Mesenchymal stem cell (in vitro differentiated cells and primary cell): ENCODE results near the gene FCHO2.
A peak's percentile ranks its signal among the peaks of the same experiment; 100 is the strongest.
"Not testable (repeated sequence)": the region's sequence is repeated elsewhere in the genome, so short reads cannot be mapped to it uniquely, and the experiment has no call there.

ENCODE experiments used
- DNase-seq: peaks from one replicate; pipeline ENCODE4 v3.0.0-alpha.2; 2013
- H2AFZ ChIP-seq: one replicate; pipeline ENCODE4 v1.6.1; 2013; ENCODE audit warnings: low read depth, mild to moderate bottlenecking, control low read depth, inconsistent platforms, low read length, moderate library complexity
- H2AK5ac ChIP-seq: 2 replicates; pipeline ENCODE4 v1.6.1; 2013; ENCODE audit warnings: low read length, moderate library complexity, mild to moderate bottlenecking, inconsistent platforms; ENCODE audit not compliant: severe bottlenecking
- H2BK120ac ChIP-seq: one replicate; pipeline ENCODE4 v1.6.1; 2013; ENCODE audit warnings: low read depth, mild to moderate bottlenecking, inconsistent platforms, low read length, moderate library complexity
- H2BK12ac ChIP-seq, 2 experiments: one replicate each; pipeline ENCODE4 v1.6.1; 2013; ENCODE audit warnings: inconsistent platforms in 2 of 2, low read length in 2 of 2, mild to moderate bottlenecking in 2 of 2, moderate library complexity in 2 of 2, control low read depth in 1 of 2
- H2BK15ac ChIP-seq: one replicate; pipeline ENCODE4 v1.6.1; 2013; ENCODE audit warnings: mild to moderate bottlenecking, low read depth, inconsistent platforms; ENCODE audit not compliant: poor library complexity, severe bottlenecking
- H2BK5ac ChIP-seq: 2 replicates; pipeline ENCODE4 v1.6.1; 2013; ENCODE audit warnings: low read depth, mild to moderate bottlenecking, low read length, control low read depth, inconsistent platforms; ENCODE audit not compliant: poor library complexity, severe bottlenecking
- H3K14ac ChIP-seq, 2 experiments: one replicate each; pipeline ENCODE4 v1.6.1; 2013; ENCODE audit warnings: inconsistent platforms in 2 of 2, low read length in 2 of 2, control low read depth in 1 of 2, mild to moderate bottlenecking in 1 of 2, moderate library complexity in 1 of 2
- H3K18ac ChIP-seq, 2 experiments: one replicate each; pipeline ENCODE4 v1.6.1; 2013; ENCODE audit warnings: inconsistent platforms in 2 of 2, low read length in 2 of 2, control low read depth in 1 of 2, low read depth in 1 of 2, mild to moderate bottlenecking in 1 of 2
- H3K23ac ChIP-seq, 2 experiments: one replicate each; pipeline ENCODE4 v1.6.1; 2013; ENCODE audit warnings: inconsistent platforms in 2 of 2, low read length in 2 of 2, mild to moderate bottlenecking in 2 of 2, moderate library complexity in 2 of 2, control low read depth in 1 of 2
- H3K27ac ChIP-seq: 2 replicates; pipeline ENCODE4 v1.5.1; 2013; ENCODE audit warnings: mild to moderate bottlenecking, moderate library complexity, low read length, control low read depth, inconsistent platforms; ENCODE audit not compliant: poor library complexity, severe bottlenecking
- H3K27me3 ChIP-seq, 2 experiments: 2 replicates each; pipeline versions ENCODE4 v1.6.1 to v1.7.0; 2013; ENCODE audit warnings: low read length in 2 of 2, mild to moderate bottlenecking in 2 of 2, moderate library complexity in 2 of 2, control low read depth in 1 of 2, inconsistent platforms in 1 of 2; ENCODE audit not compliant: control insufficient read depth in 1 of 2, insufficient read depth in 1 of 2
- H3K36me3 ChIP-seq, 2 experiments: 2 replicates each; pipeline versions ENCODE4 v1.6.1 to v1.7.0; 2013; ENCODE audit warnings: low read length in 2 of 2, control low read depth in 1 of 2, inconsistent platforms in 1 of 2, low read depth in 1 of 2, mild to moderate bottlenecking in 1 of 2; ENCODE audit not compliant: insufficient read depth in 2 of 2, control insufficient read depth in 1 of 2
- H3K4ac ChIP-seq, 2 experiments: one replicate each; pipeline ENCODE4 v1.6.1; 2013; ENCODE audit warnings: inconsistent platforms in 2 of 2, low read length in 2 of 2, mild to moderate bottlenecking in 2 of 2, moderate library complexity in 2 of 2, control low read depth in 1 of 2, low read depth in 1 of 2
- H3K4me1 ChIP-seq: 2 replicates; pipeline ENCODE4 v1.6.1; 2013; ENCODE audit warnings: low read depth, low read length, control low read depth; ENCODE audit not compliant: control insufficient read depth, insufficient read depth
- H3K4me2 ChIP-seq: 2 replicates; pipeline ENCODE4 v1.6.1; 2013; ENCODE audit warnings: low read length, mild to moderate bottlenecking, inconsistent platforms; ENCODE audit not compliant: poor library complexity, severe bottlenecking
- H3K4me3 ChIP-seq, 2 experiments: 2 replicates each; pipeline versions ENCODE4 v1.5.1 to v1.7.0; 2013; ENCODE audit warnings: low read length in 2 of 2, mild to moderate bottlenecking in 2 of 2, control low read depth in 1 of 2, low read depth in 1 of 2; ENCODE audit not compliant: insufficient read depth in 1 of 2
- H3K79me1 ChIP-seq: replicated peaks from 2 replicates; pipeline ENCODE4 v1.6.1; 2013; ENCODE audit warnings: mild to moderate bottlenecking, control low read depth, low read length, inconsistent platforms; ENCODE audit not compliant: poor library complexity, severe bottlenecking
- H3K9ac ChIP-seq: 2 replicates; pipeline ENCODE4 v1.7.0; 2013; ENCODE audit warnings: mild to moderate bottlenecking, low read length, moderate library complexity
- H3K9me3 ChIP-seq: 2 replicates; pipeline ENCODE4 v1.7.0; 2013; ENCODE audit warnings: mild to moderate bottlenecking, low read length; ENCODE audit not compliant: control insufficient read depth
- H4K8ac ChIP-seq: one replicate; pipeline ENCODE4 v1.6.1; 2013; ENCODE audit warnings: inconsistent platforms, mild to moderate bottlenecking, low read length, moderate library complexity
- H4K91ac ChIP-seq: one replicate; pipeline ENCODE4 v1.6.1; 2013; ENCODE audit warnings: mild to moderate bottlenecking, low read length, inconsistent platforms
- WGBS: methylation state at CpG from one replicate; pipeline ENCODE4 v1.1.7; 2013; ENCODE audit warnings: mixed read lengths; 5-methylcytosine and 5-hydroxymethylcytosine counted together

Gene FCHO2

GRCh38 chr5:72932686-72933085, 23.2 kb upstream of the FCHO2 start:
- not testable (repeated sequence) for H3K27ac ChIP-seq, H3K79me1 ChIP-seq, H4K91ac ChIP-seq, H2BK15ac ChIP-seq, H2BK5ac ChIP-seq, H3K4me2 ChIP-seq, H3K14ac ChIP-seq, H3K9me3 ChIP-seq, H3K18ac ChIP-seq, H2AK5ac ChIP-seq, H4K8ac ChIP-seq, DNase-seq, H2AFZ ChIP-seq, H3K9ac ChIP-seq, H3K4ac ChIP-seq, H3K4me1 ChIP-seq, H3K27me3 ChIP-seq, H3K4me3 ChIP-seq, H3K23ac ChIP-seq, H2BK12ac ChIP-seq, H2BK120ac ChIP-seq, H3K36me3 ChIP-seq
- WGBS = 97% methylated on average over 2 of the region's 2 CpGs

DNA sequence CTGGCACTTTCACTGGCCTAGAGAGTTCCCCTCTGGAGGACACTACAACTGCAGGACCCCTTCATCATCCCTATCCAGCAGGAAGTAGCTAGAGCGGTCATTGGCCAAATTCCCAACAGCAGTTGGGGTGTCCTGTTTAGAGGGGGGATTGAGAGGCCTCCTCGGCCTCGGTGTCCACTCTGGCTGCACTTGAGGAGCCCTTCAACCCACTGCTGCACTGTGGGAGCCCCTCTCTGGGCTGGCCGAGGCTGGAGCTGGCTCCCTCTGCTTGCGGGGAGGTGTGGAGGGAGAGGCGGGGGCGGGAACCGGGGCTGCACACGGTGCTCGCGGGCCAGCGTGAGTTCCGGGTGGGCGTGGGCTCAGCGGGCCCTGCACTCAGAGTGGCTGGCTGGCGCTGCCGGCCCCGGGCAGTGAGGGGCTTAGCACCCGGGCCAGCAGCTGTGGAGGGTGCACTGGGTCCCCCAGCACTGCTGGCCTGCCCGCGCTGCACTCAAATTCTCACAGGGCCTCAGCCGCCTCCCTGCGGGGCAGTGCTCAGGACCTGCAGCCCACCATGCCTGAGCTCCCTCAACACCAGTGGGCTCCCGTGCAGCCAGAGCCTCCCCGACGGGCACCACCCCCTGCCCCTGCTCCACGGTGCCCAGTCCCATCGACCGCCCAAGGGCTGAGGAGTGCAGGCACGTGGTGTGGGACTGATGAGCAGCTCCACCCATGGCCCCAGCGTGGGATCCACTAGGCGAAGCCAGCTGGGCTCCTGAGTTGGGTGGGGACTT, 20.7 kb upstream of the FCHO2 start:
- H3K36me3 ChIP-seq, H2AFZ ChIP-seq, H2BK5ac ChIP-seq, H3K23ac ChIP-seq, H2BK12ac ChIP-seq, H3K79me1 ChIP-seq, H3K9me3 ChIP-seq, DNase-seq, H3K4me3 ChIP-seq, H3K18ac ChIP-seq, H3K4me2 ChIP-seq, H3K4me1 ChIP-seq, H3K27ac ChIP-seq, H2AK5ac ChIP-seq, H2BK15ac ChIP-seq, H3K4ac ChIP-seq, H3K9ac ChIP-seq, H4K91ac ChIP-seq, H3K14ac ChIP-seq, H4K8ac ChIP-seq, H2BK120ac ChIP-seq, H3K27me3 ChIP-seq: not testable (repeated sequence)
- 92% methylated on average over 26 of the region's 32 CpGs for WGBS

DNA sequence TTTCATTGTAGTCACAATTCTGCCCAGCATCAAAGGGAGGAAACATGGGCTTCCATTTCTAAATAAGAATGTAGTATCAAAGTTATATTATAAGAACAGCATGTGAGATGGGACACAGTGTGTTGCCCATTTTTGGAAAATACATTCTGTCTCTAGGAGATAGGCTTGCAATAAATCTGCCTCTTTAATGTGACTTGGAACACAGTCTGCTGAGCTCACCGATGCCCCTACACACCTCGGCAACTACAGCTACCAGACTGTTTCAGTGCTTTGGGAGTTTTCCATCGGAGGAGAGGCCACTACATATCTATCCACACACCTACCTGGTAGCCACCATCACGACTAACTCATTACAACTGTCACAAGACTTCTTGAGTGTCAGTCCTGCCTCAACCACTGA, 18.9 kb upstream of the FCHO2 start:
- H2AK5ac ChIP-seq = no peak overlapping the region
- H3K4me1 ChIP-seq = no peaks in the 10 kb centered on the region
- H3K36me3 ChIP-seq = peaks cover 0 to 3% of the 10 kb centered on the region in 2 experiments
- no peak overlapping the region for H2BK12ac ChIP-seq
- no peak overlapping the region for H3K4ac ChIP-seq
- no peaks in the 10 kb centered on the region for H3K9me3 ChIP-seq
- H4K91ac ChIP-seq = no peak overlapping the region
- no peak overlapping the region for H3K14ac ChIP-seq
- no peak overlapping the region for H3K27ac ChIP-seq
- H3K4me2 ChIP-seq = no peak overlapping the region
- H3K23ac ChIP-seq = no peak overlapping the region
- H2BK120ac ChIP-seq = no peak overlapping the region
- no peak overlapping the region for H3K4me3 ChIP-seq
- no peaks in the 10 kb centered on the region for H3K79me1 ChIP-seq
- 92% methylated on average over 2 of the region's 4 CpGs for WGBS
- H3K27me3 ChIP-seq = peaks cover 0 to 4% of the 10 kb centered on the region in 2 experiments
- H2BK5ac ChIP-seq = no peak overlapping the region
- no peak for DNase-seq
- H4K8ac ChIP-seq = no peak overlapping the region
- no peak overlapping the region for H2AFZ ChIP-seq
- H3K9ac ChIP-seq = no peak overlapping the region
- H2BK15ac ChIP-seq = no peak overlapping the region
- H3K18ac ChIP-seq = no peak overlapping the region

GRCh38 chr5:72937517-72938061, 18.3 kb upstream of the FCHO2 start:
- H2BK5ac ChIP-seq = no peak overlapping the region
- WGBS = 90% methylated on average over 1 of the region's 3 CpGs
- H3K4ac ChIP-seq = no peak overlapping the region
- H3K23ac ChIP-seq = no peak overlapping the region
- H2AK5ac ChIP-seq = no peak overlapping the region
- no peak overlapping the region for H3K9ac ChIP-seq
- no peak overlapping the region for H4K91ac ChIP-seq
- no peak overlapping the region for H2AFZ ChIP-seq
- H3K14ac ChIP-seq = no peak overlapping the region
- no peaks in the 10 kb centered on the region for H3K4me1 ChIP-seq
- no peaks in the 10 kb centered on the region for H3K9me3 ChIP-seq
- H2BK12ac ChIP-seq = no peak overlapping the region
- H3K4me2 ChIP-seq = no peak overlapping the region
- no peak overlapping the region for H2BK120ac ChIP-seq
- no peak overlapping the region for H4K8ac ChIP-seq
- no peak overlapping the region for H2BK15ac ChIP-seq
- H3K27ac ChIP-seq = peak overlapping the region; percentile 55
- H3K4me3 ChIP-seq = no peak overlapping the region
- no peak overlapping the region for H3K18ac ChIP-seq
- H3K79me1 ChIP-seq = no peaks in the 10 kb centered on the region
- peaks cover 0 to 4% of the 10 kb centered on the region in 2 experiments for H3K27me3 ChIP-seq
- no peak for DNase-seq
- H3K36me3 ChIP-seq = peaks cover 0 to 3% of the 10 kb centered on the region in 2 experiments
